Loucy (cell line): ENCODE data around the gene TBCD.

Experiments
- CTCF ChIP-seq: fragments of 200-600 bp; sonication (generic); conservative IDR thresholded peaks from 2 replicates; pipeline ENCODE4 v1.5.1; 2014; ENCODE audit warnings: mild to moderate bottlenecking, antibody characterized with exemption, low read length
- EZH2phosphoT487 ChIP-seq: fragments of 200-600 bp; IDR thresholded peaks from 2 replicates; pipeline ENCODE4 v1.6.1; 2018; ENCODE audit warnings: antibody characterized with exemption, mild to moderate bottlenecking, moderate library complexity, borderline replicate concordance

GRCh38 chr17:82734987-82735866, 16.6 kb upstream of the TBCD start, which contains the start of gene FN3K:
- TF ChIP-seq CTCF (no peak), EZH2phosphoT487 (no peak)
